Heart right ventricle (tissue), 16 donors: ENCODE results near the gene ROBO4. TPM values are rescaled to one million over a fixed set of nuclear protein-coding genes. Genes with fewer than 3 reads are reported as not detected.

Experiments used
- ATAC-seq, 8 donors: fragments of 200-7000 bp; cut with Tn5 transposase; one replicate each; pipeline ENCODE4 v1.9.1; 2020; ENCODE audit warnings: mild to moderate bottlenecking in 8 of 8, moderate library complexity in 8 of 8, moderate number of reproducible peaks in 1 of 8
- DNase-seq, 2 donors: peaks; one replicate each; pipeline ENCODE4 v3.0.0-alpha.2; 2020
- H3K27ac ChIP-seq, 10 donors: fragments of 200-600 bp; sonication (generic) in 2 of 10; one replicate each; pipeline versions ENCODE4 v1.5.0 to v1.8.0; 2020 to 2022; ENCODE audit warnings: mild to moderate bottlenecking in 3 of 10
- H3K27me3 ChIP-seq, 7 donors: fragments of 200-600 bp; one replicate each; pipeline ENCODE4 v1.8.0; 2021 to 2022; ENCODE audit warnings: mild to moderate bottlenecking in 2 of 7
- H3K36me3 ChIP-seq, 9 donors: fragments of 200-600 bp; sonication (generic) in 1 of 9; one replicate each; pipeline versions ENCODE4 v1.5.0 to v1.8.0; 2020 to 2022; ENCODE audit warnings: mild to moderate bottlenecking in 2 of 9
- H3K4me1 ChIP-seq, 9 donors: fragments of 200-600 bp; sonication (generic) in 1 of 9; one replicate each; pipeline versions ENCODE4 v1.5.0 to v1.8.0; 2020 to 2022; ENCODE audit warnings: mild to moderate bottlenecking in 4 of 9
- H3K4me3 ChIP-seq, 10 donors: fragments of 200-600 bp; sonication (generic) in 2 of 10; one replicate each; pipeline versions ENCODE4 v1.5.0 to v1.8.0; 2020 to 2022; ENCODE audit warnings: mild to moderate bottlenecking in 7 of 10, moderate library complexity in 2 of 10
- H3K9me3 ChIP-seq, 11 donors: fragments of 200-600 bp in 10 of 11; sonication (generic) in 2 of 11; one replicate each; pipeline versions ENCODE4 v1.5.0 to v1.8.0; 2013 to 2022; ENCODE audit warnings: mild to moderate bottlenecking in 2 of 11, control low read depth in 1 of 11, moderate library complexity in 1 of 11
- WGBS, 2 donors: extraction: QIAGEN DNeasy Blood & Tissue Kit; methylation state at CpG; one replicate each; pipeline ENCODE4 v1.1.7; 2013; ENCODE audit warnings: inconsistent platforms in 1 of 2; 5-methylcytosine and 5-hydroxymethylcytosine counted together
- intact Hi-C, 10 donors: fragments of 100-400 bp; cut with DNase I; formaldehyde crosslinking; loops; one replicate each; pipeline versions ENCODE4 v1.11.1 to v1.14.2; 2022
- polyA plus RNA-seq, 2 donors: library from polyadenylated mRNA; stranded (reverse); fragments of 200-250 nt; gene quantifications; one replicate each; pipeline ENCODE4 v1.2.3, GENCODE V29; 2013
- total RNA-seq, 10 donors: library from RNA; stranded (reverse); fragmentation: NEBNext Ultra II Directional in 3 of 10; extraction: Animal tissue kit (Norgen Biotek cat#: 25700) in 3 of 10; gene quantifications; one replicate each; pipeline versions ENCODE4 v1.2.1 to v1.2.4, GENCODE V29; 2021 to 2023
- TF ChIP-seq, protein P1 (sequence below), 9 donors: fragments of 200-600 bp; sonication (generic) in 2 of 9; IDR thresholded peaks; one replicate each; pipeline versions ENCODE4 v1.5.0 to v1.8.0; 2021 to 2022; ENCODE audit warnings: antibody characterized with exemption in 9 of 9, mild to moderate bottlenecking in 5 of 9, moderate library complexity in 1 of 9
- donor health status: Arrhythmogenic right ventricular cardiomyopathy.
- donor health status: ischemic (EF 13 %, LVEDD 7.1; RV severe dilation, severe dysfunction).
- donor health status: healthy with polysubstance abuse.
- donor health status: DM: no; HTN: yes; CAD: no.
- donor health status: DM: no; HTN: no; CAD: no.
- donor health status: ischemic (EF 25% LVEDD 6.9; RV normal size, moderate dysfunction).
- donor health status: ischemic (EF 25% LVEDD 5.7; RV mildly dilated, moderate dysfunction).
- donor health status: healthy.
- donor health status: DM: yes; HTN: yes; CAD: no.
- donor health status: Ischemic cardiomyopathy.
- donor health status: ischemic (EF 35%, LVEDD 5.7; RV mildly dilated, moderate dysfunction).
- donor health status: nonischemic (EF 11% LVEDD 7.7; RV severe dilation, severe dysfunction).
- donor health status: DM: yes; HTN: yes; CAD: no.
- donor health status: PGD.
- donor health status: ischemic (EF 29% LVEDD 5.4; RV normal size, mild dysfunction).
- donor health status: nonischemic (EF 23%, LVEDD 6.1; RV moderate dilation, normal function).

The ROBO4 gene
- total and polyA plus RNA-seq, 12 donors = 14.2 to 42.6 (median 22.0) TPM

DNA sequence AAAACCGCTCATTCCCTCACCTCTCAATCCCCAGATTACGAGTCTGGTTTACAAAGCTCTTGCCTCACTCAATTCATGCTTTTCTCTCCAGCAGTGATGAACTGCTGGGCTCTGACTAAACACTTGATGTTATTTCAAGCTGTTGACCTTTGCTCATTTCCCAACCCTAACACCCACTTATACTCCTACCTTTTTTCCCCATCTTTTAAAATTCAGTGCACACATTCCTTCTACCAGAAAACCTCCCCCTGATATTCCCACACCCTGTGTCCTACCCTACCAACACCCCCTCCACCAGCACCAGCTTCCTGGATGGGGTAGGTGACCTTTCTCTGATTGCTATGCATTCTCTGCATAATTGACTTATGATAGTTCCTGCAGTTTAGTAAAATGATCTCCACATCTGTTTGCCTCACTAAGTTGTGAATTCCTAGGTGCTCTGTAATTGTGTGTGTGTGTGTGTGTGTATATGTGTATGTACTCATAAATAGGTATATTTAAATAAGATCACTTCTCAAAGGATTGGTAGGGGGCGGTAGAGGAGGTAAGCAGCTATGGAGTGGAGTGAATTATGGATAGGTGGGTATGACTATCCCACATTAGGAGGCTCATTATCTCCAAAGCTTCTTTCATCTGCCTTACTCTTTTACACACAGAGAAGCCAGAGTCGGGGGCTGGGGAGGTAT, 37.3 kb upstream of the ROBO4 start:
- Histone ChIP-seq H3K27me3 (peaks cover 0 to 13% (median 0%) of the 10 kb centered on the region in 7 donors), H3K36me3 (no peaks in the 10 kb centered on the region), H3K4me3 (no peak overlapping the region), H3K9me3 (no peaks in the 10 kb centered on the region), H3K27ac (no peak overlapping the region), H3K4me1 (no peaks in the 10 kb centered on the region)
- DNase-seq (no peak), ATAC-seq (no peak)
- intact Hi-C loops = no loop called here
- TF ChIP-seq, protein P1, sequence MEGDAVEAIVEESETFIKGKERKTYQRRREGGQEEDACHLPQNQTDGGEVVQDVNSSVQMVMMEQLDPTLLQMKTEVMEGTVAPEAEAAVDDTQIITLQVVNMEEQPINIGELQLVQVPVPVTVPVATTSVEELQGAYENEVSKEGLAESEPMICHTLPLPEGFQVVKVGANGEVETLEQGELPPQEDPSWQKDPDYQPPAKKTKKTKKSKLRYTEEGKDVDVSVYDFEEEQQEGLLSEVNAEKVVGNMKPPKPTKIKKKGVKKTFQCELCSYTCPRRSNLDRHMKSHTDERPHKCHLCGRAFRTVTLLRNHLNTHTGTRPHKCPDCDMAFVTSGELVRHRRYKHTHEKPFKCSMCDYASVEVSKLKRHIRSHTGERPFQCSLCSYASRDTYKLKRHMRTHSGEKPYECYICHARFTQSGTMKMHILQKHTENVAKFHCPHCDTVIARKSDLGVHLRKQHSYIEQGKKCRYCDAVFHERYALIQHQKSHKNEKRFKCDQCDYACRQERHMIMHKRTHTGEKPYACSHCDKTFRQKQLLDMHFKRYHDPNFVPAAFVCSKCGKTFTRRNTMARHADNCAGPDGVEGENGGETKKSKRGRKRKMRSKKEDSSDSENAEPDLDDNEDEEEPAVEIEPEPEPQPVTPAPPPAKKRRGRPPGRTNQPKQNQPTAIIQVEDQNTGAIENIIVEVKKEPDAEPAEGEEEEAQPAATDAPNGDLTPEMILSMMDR (IDR thresholded peaks at IDR 0.05) = no peak
- 75 to 77% methylated on average over 4 of the region's 4 CpGs for WGBS, 2 donors

DNA sequence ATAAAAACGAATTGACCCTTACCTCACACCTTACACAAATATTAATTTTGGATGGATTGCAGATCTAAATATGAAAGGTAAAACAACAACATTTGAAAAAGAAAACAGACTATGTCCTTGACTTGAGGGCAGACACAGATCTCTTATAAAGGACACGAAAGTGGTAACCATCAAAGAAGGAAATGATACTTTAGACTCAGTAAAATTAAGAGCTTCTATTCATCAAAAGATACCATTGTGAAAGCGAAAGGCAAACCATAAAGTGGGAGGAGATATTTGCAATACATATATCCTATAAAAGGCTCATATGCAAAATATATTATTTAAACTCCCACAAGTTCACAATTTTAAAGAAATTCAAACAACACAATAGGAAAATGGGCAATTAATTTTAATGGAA, 33.1 kb upstream of the ROBO4 start:
- no peak overlapping the region for H3K4me3 ChIP-seq
- 80 to 81% methylated on average over 3 of the region's 3 CpGs for WGBS, 2 donors
- ATAC-seq (no peak), DNase-seq (no peak)
- no peaks in the 10 kb centered on the region for H3K36me3 ChIP-seq
- H3K27me3 ChIP-seq = peaks cover 0 to 6% (median 0%) of the 10 kb centered on the region in 7 donors
- no peaks in the 10 kb centered on the region for H3K9me3 ChIP-seq
- TF ChIP-seq, protein P1 (IDR thresholded peaks at IDR 0.05) = no peak
- H3K4me1 ChIP-seq = peaks cover 0 to 4% (median 0%) of the 10 kb centered on the region in 9 donors
- intact Hi-C loops = no loop called here
- no peak overlapping the region for H3K27ac ChIP-seq

DNA sequence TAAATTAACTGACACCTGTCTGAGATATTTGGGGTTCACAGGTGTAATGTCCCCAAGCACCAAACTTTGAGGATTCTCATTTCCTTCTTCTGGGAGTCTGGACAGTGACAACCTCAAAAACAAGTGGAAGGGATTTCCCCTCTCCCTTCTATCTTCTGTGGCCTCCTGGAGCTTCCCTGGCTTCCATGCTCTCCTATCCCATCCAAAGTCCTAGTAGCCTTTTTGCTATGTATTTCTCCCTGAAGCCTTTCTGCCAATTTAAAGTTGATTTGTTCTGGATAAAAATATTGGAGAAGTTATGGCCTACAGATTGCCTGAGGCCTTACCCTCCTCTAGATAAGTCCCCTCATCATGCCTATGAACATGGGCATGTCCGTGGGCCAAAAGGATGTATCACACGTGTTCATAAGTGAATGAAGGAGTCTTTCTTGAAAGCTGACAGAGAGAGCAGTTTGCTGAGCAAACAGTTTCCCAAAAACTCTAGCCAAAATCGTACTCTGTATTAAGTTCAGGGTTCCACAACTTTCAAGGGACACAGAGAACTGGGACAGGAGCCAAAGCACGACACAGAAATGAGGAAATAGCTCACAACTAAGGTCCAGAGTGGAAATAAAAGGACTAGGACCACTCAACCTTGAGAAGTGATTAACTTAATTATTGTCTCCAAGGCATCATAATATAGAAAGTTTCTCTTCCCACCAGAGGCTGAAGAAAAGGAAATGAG, 31.4 kb upstream of the ROBO4 start:
- no peak overlapping the region for H3K27ac ChIP-seq
- TF ChIP-seq, protein P1 (IDR thresholded peaks at IDR 0.05) = no peak
- H3K36me3 ChIP-seq = no peaks in the 10 kb centered on the region
- DNase-seq (no peak), ATAC-seq (peak in 3 of 8 donors; percentile 16 to 49 (median 31))
- 41 to 43% methylated on average over 4 of the region's 4 CpGs for WGBS, 2 donors
- no peaks in the 10 kb centered on the region for H3K27me3 ChIP-seq
- intact Hi-C loops = loop anchor here in 1 of 10 donors (10.0 kb wide), 1 partner anchor 54 kb away; no protein-coding TSS in a partner anchor
- no peaks in the 10 kb centered on the region for H3K9me3 ChIP-seq
- no peak overlapping the region for H3K4me3 ChIP-seq
- H3K4me1 ChIP-seq = peaks cover 0 to 4% (median 0%) of the 10 kb centered on the region in 9 donors

DNA sequence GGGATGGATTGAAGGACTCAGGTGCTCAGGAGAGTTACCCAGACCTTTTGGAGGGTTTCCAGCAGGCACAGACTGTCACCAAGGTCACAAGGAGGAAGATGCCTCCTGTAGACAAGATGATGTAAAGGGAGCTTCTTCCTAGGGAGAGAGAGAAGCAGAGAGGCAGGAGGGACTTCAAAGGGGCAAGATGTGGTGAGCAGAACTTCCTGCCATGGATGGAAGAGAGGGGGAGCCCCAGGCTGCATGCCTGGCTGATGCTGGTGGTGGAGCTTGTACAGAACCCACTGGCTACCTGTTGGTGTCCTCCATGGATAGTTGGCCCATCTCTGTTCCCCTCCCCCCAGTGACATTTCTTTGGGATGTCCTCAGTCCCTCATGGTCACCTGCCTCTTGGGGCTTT, 25.6 kb upstream of the ROBO4 start:
- Histone ChIP-seq H3K27ac (no peak overlapping the region), H3K9me3 (no peaks in the 10 kb centered on the region), H3K36me3 (no peaks in the 10 kb centered on the region), H3K27me3 (peaks cover 0 to 12% (median 0%) of the 10 kb centered on the region in 7 donors), H3K4me1 (peaks cover 0 to 18% (median 12%) of the 10 kb centered on the region in 9 donors), H3K4me3 (no peak overlapping the region)
- DNase-seq (no peak), ATAC-seq (no peak)
- TF ChIP-seq, protein P1 (IDR thresholded peaks at IDR 0.05) = no peak
- intact Hi-C loops = loop anchor here in 1 of 10 donors (10.0 kb wide), 1 partner anchor 48 kb away; no protein-coding TSS in a partner anchor
